HG03378 (cell line): ENCODE results near the gene DIAPH2.

Experiments used
- ATAC-seq: cut with Tn5 transposase; IDR thresholded peaks from one replicate; pipeline ENCODE4 v1.9.1; 2021; ENCODE audit warnings: mild to moderate bottlenecking, moderate library complexity; ENCODE audit not compliant: unreplicated experiment

DIAPH2 gene

GRCh38 chrX:97268182-97268680 is 583.6 kb downstream of the DIAPH2 start:
- no peak for ATAC-seq

GRCh38 chrX:97284531-97284930 is 599.9 kb downstream of the DIAPH2 start:
- ATAC-seq, result no peak

GRCh38 chrX:97290199-97290598 is 605.6 kb downstream of the DIAPH2 start:
- ATAC-seq, result no peak

- no peak for ATAC-seq
Measured at GRCh38 chrX:97294041-97294440, 609.4 kb downstream of the DIAPH2 start.

DNA sequence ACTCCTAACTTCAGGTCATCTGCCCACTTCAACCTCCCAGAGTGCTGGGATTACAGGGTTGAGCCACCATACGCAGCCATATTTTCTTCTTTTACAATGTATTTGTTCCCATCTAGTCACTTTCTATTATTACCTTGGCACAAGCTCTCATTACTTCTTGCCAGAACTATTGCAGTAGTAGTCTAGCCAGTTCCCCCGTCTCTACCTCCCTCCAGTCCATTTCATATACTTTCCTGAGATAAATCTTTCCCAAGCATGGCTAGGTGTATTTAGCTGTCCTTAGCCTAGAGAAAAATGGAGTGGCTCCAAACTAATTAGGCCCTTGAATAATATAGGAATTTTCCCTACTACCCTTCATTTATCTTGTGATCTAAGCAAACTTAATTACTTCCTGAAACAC is 611.3 kb downstream of the DIAPH2 start:
- no peak for ATAC-seq

DNA sequence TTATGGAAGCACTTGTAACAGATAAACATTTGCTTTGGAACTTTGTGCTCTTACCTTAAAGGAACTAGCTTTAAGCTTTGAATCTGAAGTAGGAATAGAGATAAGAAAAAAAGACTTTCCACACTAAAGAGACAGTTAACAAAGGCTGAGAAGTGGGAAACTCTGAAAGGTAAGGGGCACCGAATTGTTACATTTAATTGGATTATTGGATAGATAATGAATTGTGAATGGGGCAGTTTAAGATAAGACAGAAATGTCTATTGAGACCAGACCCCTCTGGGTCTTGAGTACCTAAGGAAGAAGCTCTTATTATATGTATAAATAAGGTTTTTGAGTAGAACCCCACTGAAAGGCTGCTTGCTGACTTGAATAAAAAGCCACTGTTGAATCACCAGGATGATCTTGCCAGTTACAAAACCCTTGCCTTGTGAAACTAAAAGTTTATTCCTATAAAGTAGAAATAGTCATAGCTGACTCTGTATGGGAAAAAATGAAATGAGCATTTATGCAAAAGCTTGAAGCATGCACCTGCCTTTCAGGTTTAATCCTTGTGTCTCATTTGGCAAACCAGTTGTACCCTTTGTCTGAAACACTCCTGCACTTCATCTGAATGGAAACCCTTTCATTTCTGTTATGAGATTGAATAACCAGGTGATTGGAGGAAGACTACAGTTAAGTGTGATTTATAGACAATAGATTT is 622.3 kb downstream of the DIAPH2 start:
- no peak for ATAC-seq

- no peak for ATAC-seq
Measured at GRCh38 chrX:97308171-97308570, 623.5 kb downstream of the DIAPH2 start.

GRCh38 chrX:97309487-97310116 is 625.0 kb downstream of the DIAPH2 start:
- ATAC-seq, result no peak

DNA sequence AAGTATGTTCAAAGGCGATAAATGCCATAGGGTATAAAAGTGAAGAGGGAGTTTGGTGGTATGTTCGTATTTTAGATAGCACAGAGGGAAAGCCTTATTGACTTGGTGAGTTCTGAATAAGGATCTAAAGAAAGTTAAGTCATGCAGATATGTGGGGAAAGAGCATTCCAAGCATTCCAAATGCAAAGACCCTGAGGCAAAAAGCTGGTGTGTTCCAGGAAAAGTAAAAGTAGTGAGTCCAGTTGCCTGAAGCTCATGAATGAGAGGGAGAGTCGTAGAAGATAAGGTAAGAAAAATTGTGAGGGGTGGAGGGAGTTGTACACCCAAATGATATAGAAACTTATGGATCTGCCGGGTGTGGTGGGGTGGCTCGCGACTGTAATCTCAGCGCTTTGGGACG is 625.7 kb downstream of the DIAPH2 start:
- ATAC-seq, result no peak

DNA sequence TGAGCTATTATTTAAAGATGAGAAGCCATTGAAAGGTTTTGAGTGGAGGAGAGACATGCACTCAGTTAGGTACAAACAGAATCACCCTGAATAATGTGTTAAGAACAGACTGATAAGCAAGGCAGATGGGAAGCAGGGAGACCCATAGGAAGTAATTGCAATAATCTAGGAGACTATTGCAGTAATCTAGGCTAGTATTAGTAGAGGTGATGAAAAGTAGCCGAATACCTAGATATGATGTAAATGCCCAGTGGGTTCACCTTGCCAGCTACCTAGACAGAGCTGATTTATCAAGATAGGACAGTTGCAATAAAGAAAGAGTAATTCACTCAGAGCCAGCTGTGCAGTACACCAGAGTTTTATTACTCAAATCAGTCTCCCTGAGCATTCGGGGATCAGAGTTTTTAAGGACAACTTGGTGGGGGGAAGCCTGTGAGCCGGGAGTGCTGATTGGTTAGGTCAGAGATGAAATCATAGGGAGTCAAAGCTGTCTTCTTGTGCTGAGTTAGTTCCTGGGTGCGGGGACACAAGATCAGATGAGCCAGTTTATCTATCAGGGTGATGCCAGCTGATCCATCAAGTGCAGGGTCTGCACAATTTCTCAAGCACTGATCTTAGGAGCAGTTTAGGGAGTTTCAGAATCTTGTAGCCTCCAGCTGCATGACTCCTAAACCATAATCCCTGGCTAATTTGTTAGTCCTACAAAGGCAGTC is 626.6 kb downstream of the DIAPH2 start:
- no peak for ATAC-seq

- no peak for ATAC-seq
Measured at GRCh38 chrX:97314345-97314744, 629.7 kb downstream of the DIAPH2 start.

DNA sequence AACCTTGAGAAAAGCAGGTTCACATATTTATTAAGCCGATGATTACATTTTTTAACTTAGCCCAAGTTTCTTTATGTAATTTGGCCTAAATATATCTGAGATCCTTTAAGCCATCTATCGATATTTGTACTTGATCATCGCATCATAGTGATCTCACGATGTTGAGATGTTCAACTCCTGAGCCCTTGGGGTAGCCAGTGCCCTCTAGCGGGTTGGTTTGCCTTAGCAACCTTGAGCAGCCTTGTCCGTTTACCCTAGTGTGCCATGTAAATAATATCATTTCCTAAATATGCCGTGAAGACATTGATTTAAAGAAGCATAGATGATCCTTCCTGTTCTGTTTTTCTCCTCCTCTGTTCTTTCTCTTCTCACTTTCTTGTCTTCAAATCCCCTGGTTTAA is 631.3 kb downstream of the DIAPH2 start:
- ATAC-seq, result no peak

GRCh38 chrX:97320305-97320704 is 635.7 kb downstream of the DIAPH2 start:
- ATAC-seq, result no peak

DNA sequence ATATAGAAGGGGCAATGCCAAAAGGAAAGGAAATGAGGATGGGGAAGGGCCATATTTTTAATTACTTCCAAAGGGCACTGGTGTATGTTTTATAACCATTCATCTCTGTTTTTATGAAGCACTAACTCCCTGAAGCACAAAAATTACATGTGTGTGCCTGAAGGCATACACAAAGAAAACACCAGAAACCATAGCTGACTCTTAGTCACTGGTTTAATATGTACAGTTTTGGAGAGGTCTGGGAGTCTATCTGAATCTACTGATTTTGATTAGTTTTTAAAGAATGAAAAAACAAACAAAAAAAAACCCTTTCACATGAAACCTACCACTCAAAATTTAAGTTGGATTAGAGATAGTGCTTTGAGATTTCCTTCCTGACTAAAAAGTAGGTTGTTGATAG is 637.8 kb downstream of the DIAPH2 start:
- no peak for ATAC-seq

DNA sequence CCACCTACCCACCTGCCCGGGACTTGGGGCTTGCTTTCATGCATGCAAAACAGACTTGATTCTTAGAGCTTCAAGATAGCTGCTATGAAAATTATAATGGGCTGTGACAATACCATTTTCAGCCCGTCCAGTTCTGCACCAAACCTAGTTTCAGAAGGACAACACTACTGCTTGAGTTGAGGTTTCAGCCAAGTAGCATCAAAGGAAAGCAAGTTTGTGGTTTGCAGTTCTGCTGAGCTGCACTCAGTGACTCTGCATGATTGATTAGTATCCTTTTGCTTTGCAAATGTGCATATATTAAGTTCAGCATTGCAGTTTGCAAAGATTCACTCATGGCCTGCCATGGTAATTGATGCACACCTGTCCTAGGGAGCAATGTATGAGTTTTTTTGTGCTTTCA is 641.8 kb downstream of the DIAPH2 start:
- peak; percentile 86 for ATAC-seq

- no peak for ATAC-seq
Measured at GRCh38 chrX:97328853-97329390, 644.3 kb downstream of the DIAPH2 start.

DNA sequence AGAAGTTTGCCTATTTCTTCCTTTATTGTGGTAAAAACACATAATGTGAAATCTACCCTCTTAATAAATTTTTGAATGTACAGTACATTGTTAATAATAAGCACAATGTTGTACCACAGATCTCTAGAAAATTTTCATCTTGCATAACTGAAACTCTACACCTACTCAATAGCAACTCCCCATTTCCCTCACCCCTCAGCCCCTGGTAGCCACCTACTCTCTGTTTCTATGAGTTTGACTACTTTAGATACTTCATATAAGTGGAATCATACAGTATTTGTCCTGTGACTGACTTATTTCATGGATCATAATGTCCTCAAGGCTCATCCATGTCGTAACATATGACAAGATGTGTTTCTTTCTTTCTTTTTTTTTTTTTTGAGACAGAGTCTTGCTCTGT is 645.5 kb downstream of the DIAPH2 start:
- peak; percentile 66 for ATAC-seq

GRCh38 chrX:97332963-97333362 is 648.3 kb downstream of the DIAPH2 start:
- ATAC-seq, result no peak

DNA sequence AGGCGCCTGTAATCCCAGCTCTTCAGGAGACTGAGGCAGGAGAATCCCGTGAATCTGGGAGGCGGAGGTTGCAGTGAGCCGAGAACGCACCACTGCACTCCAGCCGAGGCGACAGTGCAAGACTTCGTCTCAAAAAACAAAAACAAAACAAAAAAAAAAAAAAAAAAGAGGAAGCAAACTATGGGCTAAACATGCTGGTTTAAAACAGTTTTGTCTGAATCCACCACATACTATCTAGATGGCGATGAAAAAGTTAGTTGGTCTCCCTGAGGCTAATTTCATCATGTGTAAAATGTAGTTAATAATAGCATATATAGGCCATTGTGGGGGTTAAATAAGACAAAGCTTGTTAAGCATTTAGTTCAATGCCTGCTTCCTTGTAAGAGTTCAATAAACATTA is 650.2 kb downstream of the DIAPH2 start:
- ATAC-seq, result no peak

- ATAC-seq, result no peak
Measured at GRCh38 chrX:97344724-97345123, 660.1 kb downstream of the DIAPH2 start.

- no peak for ATAC-seq
Measured at GRCh38 chrX:97358941-97359340, 674.3 kb downstream of the DIAPH2 start.

- ATAC-seq, result no peak
Measured at GRCh38 chrX:97363843-97364242, 679.2 kb downstream of the DIAPH2 start.
